Stomach smooth muscle (tissue), 2 donors: ENCODE data around the gene CNTF.

ENCODE experiments used
- H3K27ac ChIP-seq: one replicate; pipeline ENCODE4 v1.7.0; 2013; ENCODE audit warnings: mild to moderate bottlenecking, low read length, inconsistent platforms
- H3K27me3 ChIP-seq, 2 donors: one replicate each; pipeline ENCODE4 v1.7.0; 2013; ENCODE audit warnings: low read length in 2 of 2; ENCODE audit not compliant: insufficient read depth in 2 of 2, control insufficient read depth in 1 of 2
- H3K36me3 ChIP-seq, 2 donors: one replicate each; pipeline ENCODE4 v1.7.0; 2013; ENCODE audit warnings: low read length in 2 of 2; ENCODE audit not compliant: control insufficient read depth in 2 of 2, insufficient read depth in 2 of 2
- H3K4me1 ChIP-seq: one replicate; pipeline ENCODE4 v1.7.0; 2013; ENCODE audit warnings: low read length; ENCODE audit not compliant: control insufficient read depth, insufficient read depth
- H3K4me3 ChIP-seq, 2 donors: one replicate each; pipeline ENCODE4 v1.7.0; 2013; ENCODE audit warnings: low read length in 2 of 2
- H3K9ac ChIP-seq, 2 donors: one replicate each; pipeline ENCODE4 v1.7.0; 2013; ENCODE audit warnings: low read length in 2 of 2, mild to moderate bottlenecking in 1 of 2
- H3K9me3 ChIP-seq, 2 donors: one replicate each; pipeline ENCODE4 v1.7.0; 2013; ENCODE audit warnings: low read length in 2 of 2; ENCODE audit not compliant: control insufficient read depth in 2 of 2
- donor health status: healthy.
- donor health status: Pancreatic carcinoma.

CNTF gene

GRCh38 chr11:58641803-58642581 is 19.5 kb downstream of the CNTF start:
- Histone ChIP-seq H3K36me3 (no peaks in the 10 kb centered on the region), H3K27ac (no peak overlapping the region), H3K4me3 (no peak overlapping the region), H3K4me1 (peaks cover 4% of the 10 kb centered on the region), H3K27me3 (peaks cover 0 to 3% of the 10 kb centered on the region in 2 donors), H3K9ac (no peak overlapping the region), H3K9me3 (no peaks in the 10 kb centered on the region)

GRCh38 chr11:58645854-58646253 is 23.4 kb downstream of the CNTF start:
- Histone ChIP-seq H3K4me1 (peaks cover under 1% of the 10 kb centered on the region), H3K4me3 (no peak overlapping the region), H3K9me3 (no peaks in the 10 kb centered on the region), H3K36me3 (no peaks in the 10 kb centered on the region), H3K27ac (no peak overlapping the region), H3K27me3 (peaks cover 0 to 3% of the 10 kb centered on the region in 2 donors), H3K9ac (no peak overlapping the region)

- Histone ChIP-seq H3K4me3 (no peak overlapping the region), H3K27me3 (peaks cover 0 to 3% of the 10 kb centered on the region in 2 donors), H3K9me3 (no peaks in the 10 kb centered on the region), H3K36me3 (no peaks in the 10 kb centered on the region), H3K27ac (no peak overlapping the region), H3K4me1 (no peaks in the 10 kb centered on the region), H3K9ac (no peak overlapping the region)
Measured at GRCh38 chr11:58647141-58647699, 24.8 kb downstream of the CNTF start.

- Histone ChIP-seq H3K4me1 (no peaks in the 10 kb centered on the region), H3K27me3 (peaks cover 0 to 3% of the 10 kb centered on the region in 2 donors), H3K27ac (no peak overlapping the region), H3K36me3 (no peaks in the 10 kb centered on the region), H3K9ac (no peak overlapping the region), H3K4me3 (no peak overlapping the region), H3K9me3 (no peaks in the 10 kb centered on the region)
Measured at GRCh38 chr11:58647866-58648265, 25.4 kb downstream of the CNTF start.

- no peak overlapping the region for H3K27ac ChIP-seq
- no peaks in the 10 kb centered on the region for H3K9me3 ChIP-seq
- H3K36me3 ChIP-seq, result no peaks in the 10 kb centered on the region
- H3K4me3 ChIP-seq, result no peak overlapping the region
- H3K9ac ChIP-seq, result no peak overlapping the region
- H3K27me3 ChIP-seq, result peaks cover 0 to 3% of the 10 kb centered on the region in 2 donors
- no peaks in the 10 kb centered on the region for H3K4me1 ChIP-seq
Measured at GRCh38 chr11:58649623-58650022, 27.2 kb downstream of the CNTF start.

GRCh38 chr11:58650496-58650895 is 28.0 kb downstream of the CNTF start:
- Histone ChIP-seq H3K4me1 (no peaks in the 10 kb centered on the region), H3K4me3 (no peak overlapping the region), H3K27me3 (peaks cover 0 to under 1% of the 10 kb centered on the region in 2 donors), H3K9me3 (no peaks in the 10 kb centered on the region), H3K9ac (no peak overlapping the region), H3K36me3 (no peaks in the 10 kb centered on the region), H3K27ac (no peak overlapping the region)

GRCh38 chr11:58652726-58653280 is 30.3 kb downstream of the CNTF start:
- Histone ChIP-seq H3K9me3 (no peaks in the 10 kb centered on the region), H3K27ac (no peak overlapping the region), H3K4me1 (no peaks in the 10 kb centered on the region), H3K27me3 (no peaks in the 10 kb centered on the region), H3K9ac (no peak overlapping the region), H3K4me3 (no peak overlapping the region), H3K36me3 (no peaks in the 10 kb centered on the region)

- H3K9ac ChIP-seq, result no peak overlapping the region
- H3K4me1 ChIP-seq, result no peaks in the 10 kb centered on the region
- H3K9me3 ChIP-seq, result no peaks in the 10 kb centered on the region
- H3K27me3 ChIP-seq, result no peaks in the 10 kb centered on the region
- H3K27ac ChIP-seq, result no peak overlapping the region
- H3K36me3 ChIP-seq, result no peaks in the 10 kb centered on the region
- H3K4me3 ChIP-seq, result no peak overlapping the region
Measured at GRCh38 chr11:58654079-58654907, 31.8 kb downstream of the CNTF start.

- H3K27me3 ChIP-seq, result no peaks in the 10 kb centered on the region
- H3K4me3 ChIP-seq, result no peak overlapping the region
- no peak overlapping the region for H3K9ac ChIP-seq
- H3K4me1 ChIP-seq, result no peaks in the 10 kb centered on the region
- no peaks in the 10 kb centered on the region for H3K9me3 ChIP-seq
- no peaks in the 10 kb centered on the region for H3K36me3 ChIP-seq
- H3K27ac ChIP-seq, result no peak overlapping the region
Measured at GRCh38 chr11:58654908-58655296, 32.4 kb downstream of the CNTF start.

- no peak overlapping the region for H3K27ac ChIP-seq
- no peak overlapping the region for H3K4me3 ChIP-seq
- H3K27me3 ChIP-seq, result no peaks in the 10 kb centered on the region
- H3K36me3 ChIP-seq, result no peaks in the 10 kb centered on the region
- no peaks in the 10 kb centered on the region for H3K4me1 ChIP-seq
- no peak overlapping the region for H3K9ac ChIP-seq
- H3K9me3 ChIP-seq, result no peaks in the 10 kb centered on the region
Measured at GRCh38 chr11:58656348-58656747, 33.9 kb downstream of the CNTF start.
